Natural killer cell (primary cell): Measurements from ENCODE around the gene RSPH1. TPM values are rescaled to one million over a fixed set of nuclear protein-coding genes. Genes with fewer than 3 reads are reported as not detected.

Experiments
- ATAC-seq, 3 donors: fragments of 150-1000 bp in 2 of 3; fragments of 200-7000 bp in 1 of 3; cut with Tn5 transposase; 1 replicate in 1 of 3; 2 replicates in 2 of 3; pipeline ENCODE4 v1.10.0; 2021; ENCODE audit warnings: mild to moderate bottlenecking in 2 of 3, moderate library complexity in 2 of 3
- DNase-seq, 2 donors: peaks; one replicate each; pipeline versions ENCODE4 v3.0.0 to v3.0.0-alpha.2; 2013 to 2021; ENCODE audit warnings: mixed read lengths in 1 of 2
- H3K27ac ChIP-seq: one replicate; pipeline ENCODE4 v1.5.1; 2013; ENCODE audit warnings: mild to moderate bottlenecking, low read length
- H3K27me3 ChIP-seq: one replicate; pipeline ENCODE4 v1.6.1; 2013; ENCODE audit warnings: low read length; ENCODE audit not compliant: control insufficient read depth, insufficient read depth
- H3K36me3 ChIP-seq: one replicate; pipeline ENCODE4 v1.6.1; 2013; ENCODE audit warnings: low read length; ENCODE audit not compliant: control insufficient read depth, insufficient read depth
- H3K4me1 ChIP-seq: one replicate; pipeline ENCODE4 v1.6.1; 2013; ENCODE audit warnings: low read length; ENCODE audit not compliant: control insufficient read depth, insufficient read depth
- H3K4me3 ChIP-seq: one replicate; pipeline ENCODE4 v1.5.1; 2013; ENCODE audit warnings: low read length
- H3K9me3 ChIP-seq: one replicate; pipeline ENCODE4 v1.6.1; 2013; ENCODE audit warnings: low read length; ENCODE audit not compliant: control insufficient read depth, insufficient read depth
- H3K27ac Mint-ChIP-seq, 2 donors: one replicate each; pipeline ENCODE4 v1.8.0; 2022; ENCODE audit warnings: mild to moderate bottlenecking in 2 of 2, mixed read lengths in 2 of 2, moderate library complexity in 1 of 2
- H3K27me3 Mint-ChIP-seq, 2 donors: one replicate each; pipeline ENCODE4 v1.8.0; 2022; ENCODE audit warnings: low read depth in 2 of 2, mixed read lengths in 2 of 2
- H3K36me3 Mint-ChIP-seq: one replicate; pipeline ENCODE4 v1.8.0; 2022; ENCODE audit warnings: mixed read lengths
- H3K4me1 Mint-ChIP-seq, 2 donors: one replicate each; pipeline ENCODE4 v1.8.0; 2022; ENCODE audit warnings: mixed read lengths in 2 of 2
- H3K4me3 Mint-ChIP-seq: one replicate; pipeline ENCODE4 v1.8.0; 2022; ENCODE audit warnings: mild to moderate bottlenecking, moderate library complexity, mixed read lengths
- H3K9me3 Mint-ChIP-seq, 2 donors: one replicate each; pipeline ENCODE4 v1.8.0; 2022; ENCODE audit warnings: mixed read lengths in 2 of 2
- WGBS: methylation state at CpG from one replicate; pipeline ENCODE4 v1.1.7; 2013; ENCODE audit warnings: missing lambda C conversion rate; ENCODE audit not compliant: insufficient coverage; 5-methylcytosine and 5-hydroxymethylcytosine counted together
- intact Hi-C: fragments of 100-400 bp; cut with micrococcal nuclease; formaldehyde crosslinking; loops from one replicate; pipeline ENCODE4 v1.14.2; 2022
- total RNA-seq, 4 donors: library from RNA; stranded (reverse); fragments of 120-200 nt in 1 of 4; gene quantifications; one replicate each; pipeline versions ENCODE4 v1.2.3 to v1.2.4, GENCODE V29; 2013 to 2022
- TF ChIP-seq, protein P1 (sequence below): fragments of 200-600 bp; IDR thresholded peaks from one replicate; pipeline ENCODE4 v1.8.0; 2022; ENCODE audit warnings: antibody characterized with exemption

RSPH1 gene
- total RNA-seq, 3 donors from 2014 or later (not counting 1 experiment from before 2014, with no cell fraction given), result 0.16 TPM; not detected in 2

DNA sequence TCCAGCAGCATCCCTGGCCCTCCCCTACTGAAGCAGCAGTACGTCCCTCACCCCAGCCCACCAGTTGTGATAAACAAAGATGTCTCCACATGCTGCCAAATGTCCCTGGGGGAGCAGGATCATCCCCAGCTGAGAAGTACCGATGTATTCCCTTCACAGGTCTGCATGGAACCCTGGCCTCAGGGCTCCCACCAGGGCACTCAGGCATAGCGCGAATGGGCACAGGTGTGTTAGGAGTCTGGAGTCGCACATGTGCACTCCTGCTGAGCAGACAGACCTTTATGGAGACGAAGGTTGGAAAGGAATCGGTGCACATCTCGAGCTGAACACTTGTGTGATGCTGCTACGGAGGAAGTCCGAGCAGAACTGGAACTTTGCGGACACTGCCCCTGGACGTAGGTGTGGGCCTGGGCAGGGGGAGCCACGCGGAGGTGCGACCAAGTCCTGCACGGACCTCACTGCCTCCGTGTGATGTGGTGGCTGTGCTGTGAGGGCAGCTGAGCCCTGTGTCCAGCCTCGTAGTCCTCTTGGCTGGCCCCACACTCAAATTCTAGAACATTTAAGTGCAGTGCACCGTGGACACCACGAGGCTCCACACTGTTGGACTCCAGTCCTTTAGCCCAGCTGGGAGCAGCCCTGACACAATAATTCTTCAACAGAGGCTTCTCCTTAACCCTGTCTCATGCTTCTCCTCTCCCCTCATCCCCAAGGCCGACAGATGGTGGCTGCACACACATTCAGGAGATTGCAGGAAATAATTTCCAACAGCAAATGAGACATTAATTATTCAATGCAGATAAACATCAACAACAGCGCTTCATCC lies 43.4 kb downstream of the RSPH1 start:
- 89% methylated on average over 22 of the region's 22 CpGs for WGBS
- intact Hi-C loops, result no loop called here
- peaks cover 28 to 51% of the 10 kb centered on the region in 2 donors for H3K27me3 Mint-ChIP-seq
- ATAC-seq (no peak), DNase-seq (no peak)
- Histone ChIP-seq H3K4me1 (peaks cover 9% of the 10 kb centered on the region), H3K36me3 (no peaks in the 10 kb centered on the region), H3K27me3 (no peaks in the 10 kb centered on the region), H3K9me3 (no peaks in the 10 kb centered on the region), H3K4me3 (no peak overlapping the region), H3K27ac (no peak overlapping the region)
- no peaks in the 10 kb centered on the region for H3K9me3 Mint-ChIP-seq
- no peak overlapping the region for H3K27ac Mint-ChIP-seq
- no peak overlapping the region for H3K4me3 Mint-ChIP-seq
- H3K36me3 Mint-ChIP-seq, result no peaks in the 10 kb centered on the region
- H3K4me1 Mint-ChIP-seq, result peaks cover 0 to 15% of the 10 kb centered on the region in 2 donors
- TF ChIP-seq, protein P1, sequence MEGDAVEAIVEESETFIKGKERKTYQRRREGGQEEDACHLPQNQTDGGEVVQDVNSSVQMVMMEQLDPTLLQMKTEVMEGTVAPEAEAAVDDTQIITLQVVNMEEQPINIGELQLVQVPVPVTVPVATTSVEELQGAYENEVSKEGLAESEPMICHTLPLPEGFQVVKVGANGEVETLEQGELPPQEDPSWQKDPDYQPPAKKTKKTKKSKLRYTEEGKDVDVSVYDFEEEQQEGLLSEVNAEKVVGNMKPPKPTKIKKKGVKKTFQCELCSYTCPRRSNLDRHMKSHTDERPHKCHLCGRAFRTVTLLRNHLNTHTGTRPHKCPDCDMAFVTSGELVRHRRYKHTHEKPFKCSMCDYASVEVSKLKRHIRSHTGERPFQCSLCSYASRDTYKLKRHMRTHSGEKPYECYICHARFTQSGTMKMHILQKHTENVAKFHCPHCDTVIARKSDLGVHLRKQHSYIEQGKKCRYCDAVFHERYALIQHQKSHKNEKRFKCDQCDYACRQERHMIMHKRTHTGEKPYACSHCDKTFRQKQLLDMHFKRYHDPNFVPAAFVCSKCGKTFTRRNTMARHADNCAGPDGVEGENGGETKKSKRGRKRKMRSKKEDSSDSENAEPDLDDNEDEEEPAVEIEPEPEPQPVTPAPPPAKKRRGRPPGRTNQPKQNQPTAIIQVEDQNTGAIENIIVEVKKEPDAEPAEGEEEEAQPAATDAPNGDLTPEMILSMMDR, result no peak

- Histone ChIP-seq H3K27me3 (no peaks in the 10 kb centered on the region), H3K4me1 (peaks cover 9% of the 10 kb centered on the region), H3K9me3 (no peaks in the 10 kb centered on the region), H3K27ac (no peak overlapping the region), H3K4me3 (no peak overlapping the region), H3K36me3 (no peaks in the 10 kb centered on the region)
- intact Hi-C loops, result loop anchor here (2.0 kb wide), 1 partner anchor 307 kb away; no protein-coding TSS in a partner anchor
- Mint-ChIP-seq H3K27ac (no peak overlapping the region), H3K36me3 (no peaks in the 10 kb centered on the region), H3K4me3 (no peak overlapping the region), H3K9me3 (no peaks in the 10 kb centered on the region), H3K4me1 (peaks cover 0 to 14% of the 10 kb centered on the region in 2 donors), H3K27me3 (peaks cover 24 to 57% of the 10 kb centered on the region in 2 donors)
- DNase-seq (no peak), ATAC-seq (no peak)
- TF ChIP-seq, protein P1, result no peak
- 95% methylated on average over 8 of the region's 9 CpGs for WGBS
These were observed 44.1 kb downstream of the RSPH1 start for GRCh38 chr21:42451941-42452340.

DNA sequence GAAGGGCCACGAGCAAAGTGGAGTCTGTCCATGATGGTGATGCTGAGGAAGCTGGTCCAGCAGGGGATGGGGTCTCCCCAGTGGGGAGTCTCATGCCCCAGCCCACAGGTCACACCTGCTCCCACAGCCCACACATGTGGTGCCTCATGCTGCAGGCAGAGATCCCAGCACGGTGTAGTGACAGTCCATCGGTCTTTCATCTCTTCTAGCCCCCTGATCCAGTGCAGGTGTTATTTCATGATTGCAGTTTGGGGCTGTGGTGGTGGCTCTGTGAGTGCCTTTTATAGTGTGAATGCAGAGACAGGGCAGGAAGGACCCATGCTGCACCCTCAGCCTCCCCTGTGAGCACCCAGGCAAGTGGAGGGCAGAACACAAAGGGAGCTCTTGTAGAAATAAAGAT lies 47.3 kb downstream of the RSPH1 start:
- Mint-ChIP-seq H3K4me3 (no peak overlapping the region), H3K27ac (no peak overlapping the region)
- no peak overlapping the region for H3K4me3 ChIP-seq

More for the DNA sequence above, 47.3 kb downstream of the RSPH1 start:
- intact Hi-C loops, result no loop called here
- Mint-ChIP-seq H3K27me3 (peaks cover 34 to 64% of the 10 kb centered on the region in 2 donors), H3K4me1 (peaks cover 0 to 9% of the 10 kb centered on the region in 2 donors), H3K36me3 (no peaks in the 10 kb centered on the region), H3K9me3 (no peaks in the 10 kb centered on the region)
- DNase-seq (no peak), ATAC-seq (no peak)
- 50% methylated on average over 3 of the region's 3 CpGs for WGBS
- Histone ChIP-seq H3K9me3 (no peaks in the 10 kb centered on the region), H3K27me3 (peaks cover 3% of the 10 kb centered on the region), H3K36me3 (no peaks in the 10 kb centered on the region), H3K4me1 (peaks cover 9% of the 10 kb centered on the region), H3K27ac (no peak overlapping the region)
- TF ChIP-seq, protein P1, result no peak
